HepG2 (cell line): ENCODE results near the gene CCT3. TPM values are rescaled to one million over a fixed set of nuclear protein-coding genes. Genes with fewer than 3 reads are reported as not detected.

Source experiments
- ARID3A ChIP-seq: IDR thresholded peaks from 2 replicates; pipeline ENCODE4 v1.6.1; 2012; ENCODE audit warnings: low read depth, low read length, improper control_type of control experiment
- BCL3 ChIP-seq: sonication (generic); formaldehyde crosslinking; IDR thresholded peaks from 2 replicates; pipeline ENCODE4 v1.5.1; 2020; ENCODE audit warnings: mild to moderate bottlenecking, missing genetic modification reagents, moderate library complexity
- ETS1 ChIP-seq: sonication (generic); formaldehyde crosslinking; IDR thresholded peaks from 2 replicates; pipeline ENCODE4 v1.4.0; 2020; ENCODE audit warnings: missing genetic modification reagents
- MAFK ChIP-seq, 2 experiments: IDR thresholded peaks in 1 of 2; conservative IDR thresholded peaks in 1 of 2; 2 replicates each; pipeline ENCODE4 v1.6.1; 2011; ENCODE audit warnings: improper control_type of control experiment in 2 of 2, low read length in 2 of 2
- MYC ChIP-seq: sonication (generic); formaldehyde crosslinking; IDR thresholded peaks from 2 replicates; pipeline ENCODE4 v1.9.0; 2021; ENCODE audit warnings: missing genetic modification reagents, borderline replicate concordance
- PLRG1 ChIP-seq: fragments of 450-650 bp; conservative IDR thresholded peaks from 2 replicates; pipeline ENCODE4 v1.6.1; 2016
- RERE ChIP-seq: IDR thresholded peaks from 2 replicates; pipeline ENCODE4 v1.6.1; 2016; ENCODE audit warnings: low read depth, missing genetic modification reagents, missing compliant biosample characterization
- SPEN ChIP-seq: sonication (generic); formaldehyde crosslinking; IDR thresholded peaks from 2 replicates; pipeline ENCODE4 v1.5.1; 2020; ENCODE audit warnings: low read depth, mild to moderate bottlenecking, missing genetic modification reagents
- TOPORS ChIP-seq: sonication (generic); formaldehyde crosslinking; IDR thresholded peaks from 2 replicates; pipeline ENCODE4 v1.8.0; 2023; ENCODE audit warnings: mild to moderate bottlenecking, missing genetic modification reagents
- ZFYVE20 ChIP-seq: sonication (generic); formaldehyde crosslinking; IDR thresholded peaks from 2 replicates; pipeline ENCODE4 v1.8.0; 2023; ENCODE audit warnings: low read depth, mild to moderate bottlenecking, moderate library complexity, missing genetic modification reagents, borderline replicate concordance
- ZNF101 ChIP-seq: sonication (generic); formaldehyde crosslinking; IDR thresholded peaks from 2 replicates; pipeline ENCODE4 v1.4.0; 2020; ENCODE audit warnings: mild to moderate bottlenecking, low read depth, missing genetic modification reagents, borderline replicate concordance
- ZNF17 ChIP-seq: sonication (generic); formaldehyde crosslinking; IDR thresholded peaks from 2 replicates; pipeline ENCODE4 v1.5.0; 2020; ENCODE audit warnings: mild to moderate bottlenecking, missing genetic modification reagents
- ZNF296 ChIP-seq: sonication (generic); formaldehyde crosslinking; conservative IDR thresholded peaks from 2 replicates; pipeline ENCODE4 v1.5.0; 2020; ENCODE audit warnings: mild to moderate bottlenecking, missing genetic modification reagents
- ZNF326 ChIP-seq: sonication (generic); formaldehyde crosslinking; IDR thresholded peaks from 2 replicates; pipeline ENCODE4 v1.4.0; 2020; ENCODE audit warnings: missing genetic modification reagents, borderline replicate concordance
- ZNF441 ChIP-seq: sonication (generic); formaldehyde crosslinking; IDR thresholded peaks from 2 replicates; pipeline ENCODE4 v1.7.0; 2021; ENCODE audit warnings: missing genetic modification reagents, borderline replicate concordance
- ZNF563 ChIP-seq: sonication (generic); formaldehyde crosslinking; IDR thresholded peaks from 2 replicates; pipeline ENCODE4 v1.8.0; 2022; ENCODE audit warnings: mild to moderate bottlenecking, moderate library complexity, missing genetic modification reagents
- polyA plus RNA-seq, 8 experiments: library from polyadenylated mRNA; depleted of rRNA in 3 of 8; stranded (reverse) in 7 of 8; unstranded in 1 of 8; fragments of >200 nt; fragmentation: Illumina TruSeq in 4 of 8; extraction: Trizol in 4 of 8; gene quantifications; 2 replicates each; pipeline versions ENCODE4 v1.2.1 to v1.2.3, GENCODE V29; 2011 to 2016; ENCODE audit warnings: low read depth in 4 of 8, missing spikeins in 1 of 8, mixed read lengths in 1 of 8; ENCODE audit not compliant: insufficient read depth in 1 of 8
- total RNA-seq, 5 experiments: library from RNA; depleted of rRNA; stranded (reverse); fragments of >200 nt; fragmentation: Illumina TruSeq; extraction: Trizol; gene quantifications; 2 replicates each; pipeline ENCODE4 v1.2.3, GENCODE V29; 2016; ENCODE audit warnings: low read depth in 1 of 5

The CCT3 gene
- total and polyA plus RNA-seq, 2 of the 13 experiments (the other 11 are each of a cell fraction or from before 2014, with no cell fraction given), result 319 to 615 TPM

- TF ChIP-seq ETS1 (CRISPR knock-in tag) (no peak), RERE (no peak), MYC (CRISPR knock-in tag) (no peak; the same call in 1 of the 2 replicates), TOPORS (CRISPR knock-in tag) (no peak), ZNF296 (no peak), ZNF101 (CRISPR knock-in tag) (no peak), PLRG1 (no peak), ARID3A (no peak), ZNF326 (CRISPR knock-in tag) (no peak), MAFK (conservative IDR thresholded peaks at IDR 0.05 in 1 of 2, IDR thresholded peaks at IDR 0.05 in 1 of 2; ENCODE audit: low read length in 2 of 2) (no peak), ZNF441 (CRISPR knock-in tag) (no peak), BCL3 (CRISPR knock-in tag) (no peak), ZFYVE20 (CRISPR knock-in tag) (no peak), ZNF563 (CRISPR knock-in tag) (no peak), SPEN (no peak), ZNF17 (CRISPR knock-in tag) (no peak)
These were observed 30.1 kb upstream of the CCT3 start (continued) for GRCh38 chr1:156368157-156368658.
